ENCODE measurements around the gene CST3. TPM values are rescaled to one million over a fixed set of nuclear protein-coding genes. Genes with fewer than 3 reads are reported as not detected.

Gene CST3
- total and polyA plus RNA-seq, 10 of the 15 experiments (the other 5 are each of a cell fraction or from before 2014, with no cell fraction given): 11.8 to 127 (median 57.8) TPM

GRCh38 chr20:23669866-23670265 lies 32.1 kb upstream of the CST3 start:
- Histone ChIP-seq H2AFZ (ENCODE audit: control insufficient read depth, low read depth, low read length) (no peak overlapping the region), H4K20me1 (ENCODE audit: control insufficient read depth, insufficient read depth) (no peaks in the 10 kb centered on the region), H3K4me2 (ENCODE audit: control insufficient read depth, insufficient read depth) (no peak overlapping the region), H3K4me3 (no peak overlapping the region), H3K27me3 (replicated peaks in 1 of 2; ENCODE audit: control insufficient read depth in 2 of 2, insufficient read depth in 2 of 2, low read length in 1 of 2) (no peaks in the 10 kb centered on the region), H3K27ac (ENCODE audit: control insufficient read depth, insufficient read depth) (no peak overlapping the region), H3K4me1 (ENCODE audit: control insufficient read depth, insufficient read depth, low read length) (no peaks in the 10 kb centered on the region), H3K9me3 (replicated peaks; ENCODE audit: control insufficient read depth, insufficient read depth, low read length) (no peaks in the 10 kb centered on the region), H3K9ac (ENCODE audit: control insufficient read depth, insufficient read depth, low read length) (no peak overlapping the region), H3K36me3 (ENCODE audit: control insufficient read depth in 2 of 2, insufficient read depth in 2 of 2, low read length in 1 of 2) (no peaks in the 10 kb centered on the region), H3K79me2 (ENCODE audit: control insufficient read depth, insufficient read depth, low read length) (no peaks in the 10 kb centered on the region)
- in situ Hi-C loops (cut with MboI) (no loop called here), intact Hi-C loops (cut with micrococcal nuclease; ENCODE audit: unreplicated experiment) (loop anchor here (2.0 to 5.0 kb wide), 2 partner anchors 228 to 327 kb away; no protein-coding TSS in a partner anchor)
- ChIA-PET CTCF (no interaction called here), POLR2A (no interaction called here), SMC1A (ENCODE audit: uncharacterized antibody, unreplicated experiment) (interaction anchor here (1.6 kb wide), 1 partner anchor 8 kb away, joined by 5 read pairs; no protein-coding TSS in a partner anchor), RAD21 (ENCODE audit: unreplicated experiment) (no interaction called here)
- no TSS peak for BruUV-seq (replicated peaks)
- FAIRE-seq (no peak), ATAC-seq (no peak), DNase-seq (ENCODE audit: low read depth, low spot score) (no peak)
- 47% methylated on average over 7 of the region's 7 CpGs for WGBS (ENCODE audit: insufficient coverage, insufficient replicate concordance, low lambda C conversion rate, missing lambda C conversion rate)
- TF ChIP-seq MEF2B (IDR thresholded peaks at IDR 0.05; ENCODE audit: partially characterized antibody, poor library complexity, severe bottlenecking) (no peak), RELA (IDR thresholded peaks at IDR 0.05; ENCODE audit: borderline replicate concordance, partially characterized antibody) (no peak), SPI1 (IDR thresholded peaks at IDR 0.05; ENCODE audit: borderline replicate concordance, insufficient read depth, low read depth, low read length) (no peak), SUPT20H (IDR thresholded peaks at IDR 0.05; ENCODE audit: borderline replicate concordance, control insufficient read depth, low read depth, low read length) (no peak), WRNIP1 (IDR thresholded peaks at IDR 0.05; ENCODE audit: borderline replicate concordance, low read depth, low read length) (no peak), CREB1 (IDR thresholded peaks at IDR 0.05; ENCODE audit: low read depth) (no peak), KDM1A (IDR thresholded peaks at IDR 0.05; ENCODE audit: borderline replicate concordance) (no peak), ZNF274 (IDR thresholded peaks at IDR 0.05; ENCODE audit: insufficient read depth, insufficient read length) (no peak), FOS (IDR thresholded peaks at IDR 0.05; ENCODE audit: borderline replicate concordance, extremely low read depth, insufficient read length) (no peak), RBBP5 (conservative IDR thresholded peaks at IDR 0.05) (no peak), RCOR1 (conservative IDR thresholded peaks at IDR 0.05; ENCODE audit: low read depth, low read length) (no peak), BCL11A (IDR thresholded peaks at IDR 0.05; ENCODE audit: low read depth, low read length) (no peak), PAX5 (IDR thresholded peaks at IDR 0.05; ENCODE audit: borderline replicate concordance, low read depth, low read length) (no peak)
- TF ChIP-seq, protein P1, sequence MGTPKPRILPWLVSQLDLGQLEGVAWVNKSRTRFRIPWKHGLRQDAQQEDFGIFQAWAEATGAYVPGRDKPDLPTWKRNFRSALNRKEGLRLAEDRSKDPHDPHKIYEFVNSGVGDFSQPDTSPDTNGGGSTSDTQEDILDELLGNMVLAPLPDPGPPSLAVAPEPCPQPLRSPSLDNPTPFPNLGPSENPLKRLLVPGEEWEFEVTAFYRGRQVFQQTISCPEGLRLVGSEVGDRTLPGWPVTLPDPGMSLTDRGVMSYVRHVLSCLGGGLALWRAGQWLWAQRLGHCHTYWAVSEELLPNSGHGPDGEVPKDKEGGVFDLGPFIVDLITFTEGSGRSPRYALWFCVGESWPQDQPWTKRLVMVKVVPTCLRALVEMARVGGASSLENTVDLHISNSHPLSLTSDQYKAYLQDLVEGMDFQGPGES (IDR thresholded peaks at IDR 0.05): no peak
- TF ChIP-seq, protein P2, sequence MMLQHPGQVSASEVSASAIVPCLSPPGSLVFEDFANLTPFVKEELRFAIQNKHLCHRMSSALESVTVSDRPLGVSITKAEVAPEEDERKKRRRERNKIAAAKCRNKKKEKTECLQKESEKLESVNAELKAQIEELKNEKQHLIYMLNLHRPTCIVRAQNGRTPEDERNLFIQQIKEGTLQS (IDR thresholded peaks at IDR 0.05; ENCODE audit: borderline replicate concordance, extremely low read depth, low read depth, low read length): no peak
- TF ChIP-seq, protein P3, sequence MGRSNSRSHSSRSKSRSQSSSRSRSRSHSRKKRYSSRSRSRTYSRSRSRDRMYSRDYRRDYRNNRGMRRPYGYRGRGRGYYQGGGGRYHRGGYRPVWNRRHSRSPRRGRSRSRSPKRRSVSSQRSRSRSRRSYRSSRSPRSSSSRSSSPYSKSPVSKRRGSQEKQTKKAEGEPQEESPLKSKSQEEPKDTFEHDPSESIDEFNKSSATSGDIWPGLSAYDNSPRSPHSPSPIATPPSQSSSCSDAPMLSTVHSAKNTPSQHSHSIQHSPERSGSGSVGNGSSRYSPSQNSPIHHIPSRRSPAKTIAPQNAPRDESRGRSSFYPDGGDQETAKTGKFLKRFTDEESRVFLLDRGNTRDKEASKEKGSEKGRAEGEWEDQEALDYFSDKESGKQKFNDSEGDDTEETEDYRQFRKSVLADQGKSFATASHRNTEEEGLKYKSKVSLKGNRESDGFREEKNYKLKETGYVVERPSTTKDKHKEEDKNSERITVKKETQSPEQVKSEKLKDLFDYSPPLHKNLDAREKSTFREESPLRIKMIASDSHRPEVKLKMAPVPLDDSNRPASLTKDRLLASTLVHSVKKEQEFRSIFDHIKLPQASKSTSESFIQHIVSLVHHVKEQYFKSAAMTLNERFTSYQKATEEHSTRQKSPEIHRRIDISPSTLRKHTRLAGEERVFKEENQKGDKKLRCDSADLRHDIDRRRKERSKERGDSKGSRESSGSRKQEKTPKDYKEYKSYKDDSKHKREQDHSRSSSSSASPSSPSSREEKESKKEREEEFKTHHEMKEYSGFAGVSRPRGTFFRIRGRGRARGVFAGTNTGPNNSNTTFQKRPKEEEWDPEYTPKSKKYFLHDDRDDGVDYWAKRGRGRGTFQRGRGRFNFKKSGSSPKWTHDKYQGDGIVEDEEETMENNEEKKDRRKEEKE (IDR thresholded peaks at IDR 0.05): no peak
- TF ChIP-seq, protein P4, sequence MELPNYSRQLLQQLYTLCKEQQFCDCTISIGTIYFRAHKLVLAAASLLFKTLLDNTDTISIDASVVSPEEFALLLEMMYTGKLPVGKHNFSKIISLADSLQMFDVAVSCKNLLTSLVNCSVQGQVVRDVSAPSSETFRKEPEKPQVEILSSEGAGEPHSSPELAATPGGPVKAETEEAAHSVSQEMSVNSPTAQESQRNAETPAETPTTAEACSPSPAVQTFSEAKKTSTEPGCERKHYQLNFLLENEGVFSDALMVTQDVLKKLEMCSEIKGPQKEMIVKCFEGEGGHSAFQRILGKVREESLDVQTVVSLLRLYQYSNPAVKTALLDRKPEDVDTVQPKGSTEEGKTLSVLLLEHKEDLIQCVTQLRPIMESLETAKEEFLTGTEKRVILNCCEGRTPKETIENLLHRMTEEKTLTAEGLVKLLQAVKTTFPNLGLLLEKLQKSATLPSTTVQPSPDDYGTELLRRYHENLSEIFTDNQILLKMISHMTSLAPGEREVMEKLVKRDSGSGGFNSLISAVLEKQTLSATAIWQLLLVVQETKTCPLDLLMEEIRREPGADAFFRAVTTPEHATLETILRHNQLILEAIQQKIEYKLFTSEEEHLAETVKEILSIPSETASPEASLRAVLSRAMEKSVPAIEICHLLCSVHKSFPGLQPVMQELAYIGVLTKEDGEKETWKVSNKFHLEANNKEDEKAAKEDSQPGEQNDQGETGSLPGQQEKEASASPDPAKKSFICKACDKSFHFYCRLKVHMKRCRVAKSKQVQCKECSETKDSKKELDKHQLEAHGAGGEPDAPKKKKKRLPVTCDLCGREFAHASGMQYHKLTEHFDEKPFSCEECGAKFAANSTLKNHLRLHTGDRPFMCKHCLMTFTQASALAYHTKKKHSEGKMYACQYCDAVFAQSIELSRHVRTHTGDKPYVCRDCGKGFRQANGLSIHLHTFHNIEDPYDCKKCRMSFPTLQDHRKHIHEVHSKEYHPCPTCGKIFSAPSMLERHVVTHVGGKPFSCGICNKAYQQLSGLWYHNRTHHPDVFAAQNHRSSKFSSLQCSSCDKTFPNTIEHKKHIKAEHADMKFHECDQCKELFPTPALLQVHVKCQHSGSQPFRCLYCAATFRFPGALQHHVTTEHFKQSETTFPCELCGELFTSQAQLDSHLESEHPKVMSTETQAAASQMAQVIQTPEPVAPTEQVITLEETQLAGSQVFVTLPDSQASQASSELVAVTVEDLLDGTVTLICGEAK (IDR thresholded peaks at IDR 0.05; ENCODE audit: borderline replicate concordance): no peak

Data from GM12878 (cell line).